HepG2 (cell line): Measurements from ENCODE around the gene RASSF7. TPM values are rescaled to one million over a fixed set of nuclear protein-coding genes. Genes with fewer than 3 reads are reported as not detected.

ENCODE experiments used
- GMEB1 ChIP-seq: sonication (generic); formaldehyde crosslinking; IDR thresholded peaks from 2 replicates; pipeline ENCODE4 v1.5.1; 2020; ENCODE audit warnings: missing genetic modification reagents, mild to moderate bottlenecking, borderline replicate concordance
- HBP1 ChIP-seq: IDR thresholded peaks from 2 replicates; pipeline ENCODE4 v1.6.1; 2016; ENCODE audit warnings: low read depth, control low read depth
- HDAC1 ChIP-seq: sonication (generic); formaldehyde crosslinking; IDR thresholded peaks from 2 replicates; pipeline ENCODE4 v1.5.1; 2020; ENCODE audit warnings: mild to moderate bottlenecking, missing genetic modification reagents
- HES4 ChIP-seq: sonication (generic); formaldehyde crosslinking; IDR thresholded peaks from 2 replicates; pipeline ENCODE4 v1.9.0; 2021; ENCODE audit warnings: mild to moderate bottlenecking, missing genetic modification reagents, borderline replicate concordance
- HNF4A ChIP-seq: sonication (generic); formaldehyde crosslinking; IDR thresholded peaks from 2 replicates; pipeline ENCODE4 v1.4.0; 2020; ENCODE audit warnings: missing genetic modification reagents
- MLX ChIP-seq: IDR thresholded peaks from 2 replicates; pipeline ENCODE4 v1.6.1; 2016
- MXD1 ChIP-seq: sonication (generic); formaldehyde crosslinking; IDR thresholded peaks from 2 replicates; pipeline ENCODE4 v1.4.0; 2020; ENCODE audit warnings: mild to moderate bottlenecking, missing genetic modification reagents
- NFRKB ChIP-seq: fragments of 450-650 bp; IDR thresholded peaks from 2 replicates; pipeline ENCODE4 v1.6.1; 2017
- NRL ChIP-seq: sonication (generic); formaldehyde crosslinking; IDR thresholded peaks from 2 replicates; pipeline ENCODE4 v1.5.0; 2020; ENCODE audit warnings: missing genetic modification reagents, mild to moderate bottlenecking, moderate library complexity, borderline replicate concordance
- POLR2AphosphoS5 ChIP-seq: IDR thresholded peaks from 2 replicates; pipeline ENCODE4 v1.6.1; 2012; ENCODE audit warnings: low read depth, low read length
- SRF ChIP-seq: IDR thresholded peaks from 2 replicates; pipeline ENCODE4 v1.6.1; 2011; ENCODE audit warnings: mild to moderate bottlenecking, low read depth, low read length, moderate library complexity
- U2AF2 ChIP-seq: fragments of 200-400 bp; formaldehyde crosslinking; IDR thresholded peaks from 2 replicates; pipeline ENCODE4 v1.6.1; 2017; ENCODE audit warnings: low read depth, mild to moderate bottlenecking, low read length
- ZBTB38 ChIP-seq: sonication (generic); formaldehyde crosslinking; IDR thresholded peaks from 2 replicates; pipeline ENCODE4 v1.5.1; 2020; ENCODE audit warnings: mild to moderate bottlenecking, missing genetic modification reagents
- ZFP82 ChIP-seq: sonication (generic); formaldehyde crosslinking; IDR thresholded peaks from 2 replicates; pipeline ENCODE4 v1.5.1; 2020; ENCODE audit warnings: mild to moderate bottlenecking, missing genetic modification reagents, borderline replicate concordance
- ZFY ChIP-seq: sonication (generic); formaldehyde crosslinking; IDR thresholded peaks from 2 replicates; pipeline ENCODE4 v1.4.0; 2020; ENCODE audit warnings: missing genetic modification reagents
- ZGPAT ChIP-seq: IDR thresholded peaks from 2 replicates; pipeline ENCODE4 v1.6.1; 2016; ENCODE audit warnings: mild to moderate bottlenecking
- ZMYM3 ChIP-seq: sonication (generic); formaldehyde crosslinking; IDR thresholded peaks from 2 replicates; pipeline ENCODE4 v1.5.1; 2020; ENCODE audit warnings: mild to moderate bottlenecking, missing genetic modification reagents
- ZNF280D ChIP-seq: sonication (generic); formaldehyde crosslinking; IDR thresholded peaks from 2 replicates; pipeline ENCODE4 v1.5.1; 2020; ENCODE audit warnings: mild to moderate bottlenecking, missing genetic modification reagents
- ZNF530 ChIP-seq: sonication (generic); formaldehyde crosslinking; IDR thresholded peaks from 2 replicates; pipeline ENCODE4 v1.5.0; 2020; ENCODE audit warnings: low read depth, mild to moderate bottlenecking, missing genetic modification reagents
- ZNF747 ChIP-seq: sonication (generic); formaldehyde crosslinking; IDR thresholded peaks from 2 replicates; pipeline ENCODE4 v1.8.1; 2023; ENCODE audit warnings: missing genetic modification reagents, mild to moderate bottlenecking, borderline replicate concordance
- ZSCAN31 ChIP-seq: sonication (generic); formaldehyde crosslinking; IDR thresholded peaks from 2 replicates; pipeline ENCODE4 v1.5.0; 2020; ENCODE audit warnings: low read depth, mild to moderate bottlenecking, missing genetic modification reagents
- polyA plus RNA-seq, 8 experiments: library from polyadenylated mRNA; depleted of rRNA in 3 of 8; stranded (reverse) in 7 of 8; unstranded in 1 of 8; fragments of >200 nt; fragmentation: Illumina TruSeq in 4 of 8; extraction: Trizol in 4 of 8; gene quantifications; 2 replicates each; pipeline versions ENCODE4 v1.2.1 to v1.2.3, GENCODE V29; 2011 to 2016; ENCODE audit warnings: low read depth in 4 of 8, missing spikeins in 1 of 8, mixed read lengths in 1 of 8; ENCODE audit not compliant: insufficient read depth in 1 of 8
- total RNA-seq, 5 experiments: library from RNA; depleted of rRNA; stranded (reverse); fragments of >200 nt; fragmentation: Illumina TruSeq; extraction: Trizol; gene quantifications; 2 replicates each; pipeline ENCODE4 v1.2.3, GENCODE V29; 2016; ENCODE audit warnings: low read depth in 1 of 5

RASSF7 gene
- total and polyA plus RNA-seq, 2 of the 13 experiments (the other 11 are each of a cell fraction or from before 2014, with no cell fraction given): 20.2 to 28.6 TPM

- TF ChIP-seq MLX (no peak), GMEB1 (no peak), HDAC1 (CRISPR knock-in tag) (peak; percentile 67), NFRKB (no peak), SRF (no peak), ZSCAN31 (CRISPR knock-in tag) (0 out of 2 replicates have a peak, but pooled peaks have one; percentile 17), HNF4A (CRISPR knock-in tag) (peak; percentile 63), MXD1 (CRISPR knock-in tag) (no peak; the same call in 1 of the 2 replicates), POLR2AphosphoS5 (peak; percentile 16; the same call in 1 of the 2 replicates), ZFP82 (CRISPR knock-in tag) (no peak), NRL (CRISPR knock-in tag) (peak; percentile 43; the same call in 1 of the 2 replicates), ZBTB38 (CRISPR knock-in tag) (peak; percentile 5; the same call in 1 of the 2 replicates), ZNF280D (CRISPR knock-in tag) (peak; percentile 63; the same call in 1 of the 2 replicates), ZNF747 (CRISPR knock-in tag) (peak; percentile 25; the same call in 1 of the 2 replicates), HES4 (CRISPR knock-in tag) (0 out of 2 replicates have a peak, but pooled peaks have one; percentile 16), U2AF2 (no peak), ZFY (peak; percentile 28), ZMYM3 (CRISPR knock-in tag) (peak; percentile 53; the same call in 1 of the 2 replicates), HBP1 (CRISPR knock-in tag) (no peak), ZNF530 (no peak), ZGPAT (CRISPR knock-in tag) (peak; percentile 36; the same call in 1 of the 2 replicates)
These were observed 8.6 kb downstream of the RASSF7 start (continued) for GRCh38 chr11:569158-569885.
